Adrenal gland (tissue), 19 donors: Measurements from ENCODE around the gene DELE1. TPM values are rescaled to one million over a fixed set of nuclear protein-coding genes. Genes with fewer than 3 reads are reported as not detected.

Experiments
- DNase-seq, 7 donors: peaks; one replicate each; pipeline ENCODE4 v3.0.0-alpha.2; 2019 to 2020
- H3K27ac ChIP-seq, 5 donors: fragments of 200-600 bp; sonication (generic) in 4 of 5; 1 replicate in 3 of 5; 2 replicates in 2 of 5; pipeline versions ENCODE4 v1.5.1 to v1.8.0; 2016 to 2020; ENCODE audit warnings: mild to moderate bottlenecking in 1 of 5
- H3K27me3 ChIP-seq: fragments of 200-600 bp; 2 replicates; pipeline ENCODE4 v1.8.0; 2021
- H3K36me3 ChIP-seq, 2 donors: fragments of 200-600 bp; replicated peaks in 1 of 2; 1 replicate in 1 of 2; 2 replicates in 1 of 2; pipeline versions ENCODE4 v1.5.1 to v1.8.0; 2018 to 2022
- H3K4me1 ChIP-seq, 2 donors: fragments of 200-600 bp; replicated peaks in 1 of 2; 1 replicate in 1 of 2; 2 replicates in 1 of 2; pipeline versions ENCODE4 v1.5.1 to v1.8.0; 2018 to 2021
- H3K4me3 ChIP-seq, 4 donors: fragments of 200-600 bp; sonication (generic) in 3 of 4; one replicate each; pipeline ENCODE4 v1.5.1; 2016 to 2018
- H3K9me3 ChIP-seq, 3 donors: fragments of 200-600 bp; sonication (generic) in 1 of 3; replicated peaks in 1 of 3; 1 replicate in 2 of 3; 2 replicates in 1 of 3; pipeline versions ENCODE4 v1.5.1 to v1.8.0; 2016 to 2021
- POLR2A ChIP-seq, 2 donors: fragments of 450-650 bp; IDR thresholded peaks; one replicate each; pipeline ENCODE4 v1.6.1; 2017; ENCODE audit warnings: antibody characterized with exemption in 2 of 2, mild to moderate bottlenecking in 2 of 2, moderate library complexity in 1 of 2
- WGBS, 4 donors: extraction: QIAGEN DNeasy Blood & Tissue Kit in 2 of 4; methylation state at CpG; one replicate each; pipeline versions ENCODE4 v1.1.5 to v1.1.7; 2013 to 2017; 5-methylcytosine and 5-hydroxymethylcytosine counted together
- intact Hi-C, 2 donors: fragments of 100-400 bp; cut with DNase I; formaldehyde crosslinking; loops; one replicate each; pipeline versions ENCODE4 v1.14.1 to v1.15.0; 2022 to 2023
- long read RNA-seq, 10 donors: library from polyadenylated mRNA in 3 of 10; unstranded in 2 of 10; stranded (forward) in 1 of 10; transcript quantifications; one replicate each; pipeline ENCODE4 v2.0.0 and lab custom pipeline, GENCODE V29; 2021 to 2026
- polyA plus RNA-seq, 3 donors: library from polyadenylated mRNA; stranded (reverse); fragments of 200-250 nt in 2 of 3; fragments of 350-450 nt in 1 of 3; fragmentation: Illumina TruSeq in 1 of 3; extraction: RNeasy Lipid Tissue Mini Kit (QIAGEN cat#74804) in 1 of 3; gene quantifications; one replicate each; pipeline ENCODE4 v1.2.3, GENCODE V29; 2013 to 2014
- total RNA-seq, 9 donors: library from RNA; depleted of rRNA in 4 of 9; stranded (reverse); fragments of >200 nt in 4 of 9; fragments of 120-200 nt in 1 of 9; fragmentation: NEBNext Ultra II Directional in 1 of 9; extraction: Animal tissue kit (Norgen Biotek cat#: 25700) in 1 of 9; gene quantifications; one replicate each; pipeline versions ENCODE4 v1.1.0 to v1.2.4, GENCODE V29; 2013 to 2023
- TF ChIP-seq, protein P1 (sequence below), 6 experiments: fragments of 450-650 bp in 4 of 6; fragments of 200-600 bp in 2 of 6; sonication (generic) in 1 of 6; IDR thresholded peaks; 1 replicate in 5 of 6; 2 replicates in 1 of 6; pipeline versions ENCODE4 v1.5.1 to v1.8.0; 2016 to 2021; ENCODE audit warnings: antibody characterized with exemption in 6 of 6, mild to moderate bottlenecking in 2 of 6, moderate library complexity in 1 of 6
- donor health status: healthy with polysubstance abuse.
- donor health status: Bipolar disorder and iron deficiency.
- donor health status: DM: yes; HTN: yes; CAD: no.
- donor health status: DM: no; HTN: no; CAD: no.
- donor health status: DM: no; HTN: no; CAD: no.
- donor health status: DM: yes; HTN: yes; CAD: no.

DELE1 gene, protein sequence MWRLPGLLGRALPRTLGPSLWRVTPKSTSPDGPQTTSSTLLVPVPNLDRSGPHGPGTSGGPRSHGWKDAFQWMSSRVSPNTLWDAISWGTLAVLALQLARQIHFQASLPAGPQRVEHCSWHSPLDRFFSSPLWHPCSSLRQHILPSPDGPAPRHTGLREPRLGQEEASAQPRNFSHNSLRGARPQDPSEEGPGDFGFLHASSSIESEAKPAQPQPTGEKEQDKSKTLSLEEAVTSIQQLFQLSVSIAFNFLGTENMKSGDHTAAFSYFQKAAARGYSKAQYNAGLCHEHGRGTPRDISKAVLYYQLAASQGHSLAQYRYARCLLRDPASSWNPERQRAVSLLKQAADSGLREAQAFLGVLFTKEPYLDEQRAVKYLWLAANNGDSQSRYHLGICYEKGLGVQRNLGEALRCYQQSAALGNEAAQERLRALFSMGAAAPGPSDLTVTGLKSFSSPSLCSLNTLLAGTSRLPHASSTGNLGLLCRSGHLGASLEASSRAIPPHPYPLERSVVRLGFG
- total RNA-seq (100 to 1,000 TPM; 102 to 162 (median 115) TPM), polyA plus RNA-seq (10 to 100 TPM; 65.2 to 73.2 (median 70.8) TPM)
- long read RNA-seq, donor 1, full-length matches to known transcripts = 11 of 19 reads
- long read RNA-seq, donor 1, partial matches to known transcripts = 8 of 19 reads
- long read RNA-seq, donor 1, other reads (novel, unspliced or antisense) = 0 of 19 reads
- long read RNA-seq, donor 2, full-length matches to known transcripts = 8 of 14 reads
- long read RNA-seq, donor 2, partial matches to known transcripts = 6 of 14 reads
- long read RNA-seq, donor 2, other reads (novel, unspliced or antisense) = 0 of 14 reads
- long read RNA-seq, donor 3, full-length matches to known transcripts = 7 of 7 reads
- long read RNA-seq, donor 3, partial matches to known transcripts = 0 of 7 reads
- long read RNA-seq, donor 3, other reads (novel, unspliced or antisense) = 0 of 7 reads
- long read RNA-seq, donor 4, full-length matches to known transcripts = 9 of 30 reads
- long read RNA-seq, donor 4, partial matches to known transcripts = 13 of 30 reads
- long read RNA-seq, donor 4, other reads (novel, unspliced or antisense) = 8 of 30 reads
- long read RNA-seq, donor 5, full-length matches to known transcripts = 63 of 173 reads
- long read RNA-seq, donor 5, partial matches to known transcripts = 78 of 173 reads
- long read RNA-seq, donor 5, other reads (novel, unspliced or antisense) = 32 of 173 reads
- long read RNA-seq, donor 6, full-length matches to known transcripts = 13 of 31 reads
- long read RNA-seq, donor 6, partial matches to known transcripts = 11 of 31 reads
- long read RNA-seq, donor 6, other reads (novel, unspliced or antisense) = 7 of 31 reads
- long read RNA-seq, donor 7, full-length matches to known transcripts = 4 of 21 reads
- long read RNA-seq, donor 7, partial matches to known transcripts = 17 of 21 reads
- long read RNA-seq, donor 7, other reads (novel, unspliced or antisense) = 0 of 21 reads
- long read RNA-seq, donor 8, full-length matches to known transcripts = 7 of 21 reads
- long read RNA-seq, donor 8, partial matches to known transcripts = 14 of 21 reads
- long read RNA-seq, donor 8, other reads (novel, unspliced or antisense) = 0 of 21 reads
- long read RNA-seq, donor 9, full-length matches to known transcripts = 4 of 28 reads
- long read RNA-seq, donor 9, partial matches to known transcripts = 24 of 28 reads
- long read RNA-seq, donor 9, other reads (novel, unspliced or antisense) = 0 of 28 reads
- long read RNA-seq, donor 10, full-length matches to known transcripts = 4 of 4 reads
- long read RNA-seq, donor 10, partial matches to known transcripts = 0 of 4 reads
- long read RNA-seq, donor 10, other reads (novel, unspliced or antisense) = 0 of 4 reads

DNA sequence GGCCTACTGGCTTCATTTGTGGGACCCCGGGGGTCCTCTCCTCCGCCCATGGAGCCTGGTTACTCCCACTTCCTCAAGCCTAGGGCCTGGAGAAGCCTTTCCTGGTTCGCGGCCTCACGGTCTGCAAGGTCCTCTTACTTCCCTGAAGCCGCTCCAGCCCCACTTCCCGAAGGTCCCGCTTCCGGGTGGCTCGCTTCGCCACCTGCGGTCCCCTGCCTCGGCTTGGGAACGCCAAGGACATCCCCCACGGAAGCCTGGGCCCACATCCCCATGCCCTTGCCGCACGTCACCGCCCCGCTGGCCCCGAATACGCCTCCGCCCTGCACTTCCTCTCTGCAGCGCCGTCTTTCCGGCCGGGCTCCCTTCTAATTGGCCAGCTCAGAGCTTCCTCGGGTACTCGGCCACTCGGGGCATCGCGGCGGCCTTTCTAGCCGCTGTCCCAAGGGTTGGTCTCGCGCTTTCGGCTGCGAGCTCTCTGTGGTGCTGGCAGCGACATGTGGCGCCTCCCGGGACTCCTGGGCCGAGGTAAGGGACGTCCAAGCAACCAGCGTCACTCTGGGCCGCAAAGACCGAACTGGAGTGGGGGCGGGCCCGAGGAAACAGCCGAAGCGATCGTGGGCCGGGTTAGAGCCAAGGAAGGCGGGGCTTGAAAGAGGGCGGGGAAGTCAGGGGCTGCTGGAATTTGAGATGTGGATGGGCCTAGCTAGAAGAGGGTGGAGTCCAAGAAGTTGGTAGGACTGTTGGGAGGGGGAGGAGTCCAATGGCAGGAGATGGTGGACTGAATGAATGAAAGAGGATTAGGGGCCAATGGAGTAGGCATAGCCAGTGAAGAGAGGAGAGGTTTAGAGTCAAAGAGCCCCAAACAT is at the start of gene DELE1:
Gene DELE1, plus strand, starts transcription at position 424 of the 866 bp plus-strand sequence. Its CDS starts 71 bp downstream, at position 495.
- peak within 1 kb of the TSS; percentile 27 to 75 (median 68) for H3K4me3 ChIP-seq
- DNase-seq = peak; percentile 92 to 98 (median 97)
- 0 to 1% (median 0%) methylated on average over 13 to 53 of the region's 53 CpGs for WGBS, 4 donors
- intact Hi-C loops = no loop called here
- peaks cover 0 to 37% of the 10 kb centered on the region in 2 donors for H3K36me3 ChIP-seq
- H3K27ac ChIP-seq = peak within 1 kb of the TSS; percentile 95 to 99 (median 96)
- no peaks in the 10 kb centered on the region for H3K9me3 ChIP-seq
- TF ChIP-seq POLR2A (IDR thresholded peaks at IDR 0.05) = peak; percentile 86 to 91
- TF ChIP-seq, protein P1, sequence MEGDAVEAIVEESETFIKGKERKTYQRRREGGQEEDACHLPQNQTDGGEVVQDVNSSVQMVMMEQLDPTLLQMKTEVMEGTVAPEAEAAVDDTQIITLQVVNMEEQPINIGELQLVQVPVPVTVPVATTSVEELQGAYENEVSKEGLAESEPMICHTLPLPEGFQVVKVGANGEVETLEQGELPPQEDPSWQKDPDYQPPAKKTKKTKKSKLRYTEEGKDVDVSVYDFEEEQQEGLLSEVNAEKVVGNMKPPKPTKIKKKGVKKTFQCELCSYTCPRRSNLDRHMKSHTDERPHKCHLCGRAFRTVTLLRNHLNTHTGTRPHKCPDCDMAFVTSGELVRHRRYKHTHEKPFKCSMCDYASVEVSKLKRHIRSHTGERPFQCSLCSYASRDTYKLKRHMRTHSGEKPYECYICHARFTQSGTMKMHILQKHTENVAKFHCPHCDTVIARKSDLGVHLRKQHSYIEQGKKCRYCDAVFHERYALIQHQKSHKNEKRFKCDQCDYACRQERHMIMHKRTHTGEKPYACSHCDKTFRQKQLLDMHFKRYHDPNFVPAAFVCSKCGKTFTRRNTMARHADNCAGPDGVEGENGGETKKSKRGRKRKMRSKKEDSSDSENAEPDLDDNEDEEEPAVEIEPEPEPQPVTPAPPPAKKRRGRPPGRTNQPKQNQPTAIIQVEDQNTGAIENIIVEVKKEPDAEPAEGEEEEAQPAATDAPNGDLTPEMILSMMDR (IDR thresholded peaks at IDR 0.05) = peak in 1 of 6 experiments; percentile 10
- H3K27me3 ChIP-seq = no peaks in the 10 kb centered on the region
- H3K4me1 ChIP-seq = peaks cover 5 to 38% of the 10 kb centered on the region in 2 donors

- Histone ChIP-seq H3K36me3 (no peaks in the 10 kb centered on the region), H3K9me3 (no peaks in the 10 kb centered on the region), H3K4me3 (no peak overlapping the region), H3K27me3 (peaks cover 15% of the 10 kb centered on the region), H3K27ac (no peak overlapping the region), H3K4me1 (peaks cover 14 to 24% of the 10 kb centered on the region in 2 donors)
- WGBS, 4 donors = 69 to 74% (median 72%) methylated on average over 3 of the region's 3 CpGs
- TF ChIP-seq POLR2A (IDR thresholded peaks at IDR 0.05) = no peak
- TF ChIP-seq, protein P1 (IDR thresholded peaks at IDR 0.05) = no peak
- DNase-seq = no peak
- intact Hi-C loops = no loop called here
These were observed 49.8 kb upstream of the DELE1 start for GRCh38 chr5:141873933-141874261.

GRCh38 chr5:141874262-141874964 is 49.3 kb upstream of the DELE1 start:
- intact Hi-C loops = no loop called here
- H3K4me3 ChIP-seq = no peak overlapping the region
- 47 to 58% (median 54%) methylated on average over 15 to 16 of the region's 16 CpGs for WGBS, 4 donors
- no peaks in the 10 kb centered on the region for H3K36me3 ChIP-seq
- H3K27ac ChIP-seq = peak overlapping the region in 1 of 5 donors; percentile 34
- H3K4me1 ChIP-seq = peaks cover 16 to 30% of the 10 kb centered on the region in 2 donors
- H3K9me3 ChIP-seq = no peaks in the 10 kb centered on the region
- peaks cover 15% of the 10 kb centered on the region for H3K27me3 ChIP-seq
- DNase-seq = peak in 2 of 7 donors; percentile 15 to 70
- TF ChIP-seq, protein P1 (IDR thresholded peaks at IDR 0.05) = no peak
- no peak for TF ChIP-seq POLR2A (IDR thresholded peaks at IDR 0.05)
